GM19239 (cell line): ENCODE results near the gene CUBN.

Experiments used
- DNase-seq: peaks from one replicate; pipeline ENCODE4 v3.0.0; 2011; ENCODE audit warnings: low spot score; ENCODE audit not compliant: insufficient read length
- FAIRE-seq: peaks from 2 replicates; lab custom pipeline; 2011; peaks lifted over from hg19 to GRCh38; lab: Jason Lieb, UNC

Gene CUBN

GRCh38 chr10:17112566-17112965, 17.0 kb downstream of the CUBN start:
- FAIRE-seq, result no peak

GRCh38 chr10:17109475-17110207, 20.0 kb downstream of the CUBN start:
- DNase-seq, result no peak
- no peak for FAIRE-seq

More at GRCh38 chr10:17112566-17112965, 17.0 kb downstream of the CUBN start:
- DNase-seq, result no peak

DNA sequence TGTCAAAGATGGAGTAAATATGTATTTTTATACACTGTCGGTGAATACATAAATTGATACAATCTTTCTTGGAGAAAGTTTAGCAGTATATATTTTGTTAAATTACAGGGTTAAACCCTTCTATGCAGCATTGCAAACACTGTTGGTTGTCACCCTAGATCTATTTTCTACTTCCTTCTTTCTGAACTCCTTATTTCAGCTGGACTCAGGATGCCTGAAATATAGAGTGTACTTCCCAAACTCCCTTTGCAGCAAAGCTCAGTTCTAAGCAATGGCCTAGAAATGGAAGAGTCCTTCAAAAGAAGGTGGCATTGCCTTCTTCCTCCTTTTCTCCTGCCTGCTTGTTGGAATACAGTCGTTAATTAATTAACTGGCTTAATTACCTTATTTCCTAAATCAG, 20.6 kb downstream of the CUBN start:
- DNase-seq (no peak), FAIRE-seq (no peak)

- FAIRE-seq, result no peak
- DNase-seq, result no peak
Measured at GRCh38 chr10:17106991-17107390, 22.6 kb downstream of the CUBN start.

DNA sequence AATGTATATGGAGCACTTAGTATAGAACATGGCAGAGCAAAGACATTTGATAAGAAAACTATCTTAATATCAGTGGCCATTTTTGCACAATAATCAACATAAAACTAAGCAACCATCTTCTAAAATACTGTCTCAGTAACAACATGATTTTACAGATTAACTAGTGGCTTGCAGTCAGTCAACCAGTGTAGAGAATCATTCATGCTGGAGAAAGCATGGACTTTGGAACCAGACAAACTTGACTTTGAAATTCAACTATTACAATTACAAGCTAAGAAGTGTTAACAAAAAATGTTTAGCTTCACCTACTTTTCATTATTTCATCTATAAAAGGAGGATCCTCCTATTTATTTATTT, 27.7 kb downstream of the CUBN start:
- DNase-seq (no peak), FAIRE-seq (no peak)

DNA sequence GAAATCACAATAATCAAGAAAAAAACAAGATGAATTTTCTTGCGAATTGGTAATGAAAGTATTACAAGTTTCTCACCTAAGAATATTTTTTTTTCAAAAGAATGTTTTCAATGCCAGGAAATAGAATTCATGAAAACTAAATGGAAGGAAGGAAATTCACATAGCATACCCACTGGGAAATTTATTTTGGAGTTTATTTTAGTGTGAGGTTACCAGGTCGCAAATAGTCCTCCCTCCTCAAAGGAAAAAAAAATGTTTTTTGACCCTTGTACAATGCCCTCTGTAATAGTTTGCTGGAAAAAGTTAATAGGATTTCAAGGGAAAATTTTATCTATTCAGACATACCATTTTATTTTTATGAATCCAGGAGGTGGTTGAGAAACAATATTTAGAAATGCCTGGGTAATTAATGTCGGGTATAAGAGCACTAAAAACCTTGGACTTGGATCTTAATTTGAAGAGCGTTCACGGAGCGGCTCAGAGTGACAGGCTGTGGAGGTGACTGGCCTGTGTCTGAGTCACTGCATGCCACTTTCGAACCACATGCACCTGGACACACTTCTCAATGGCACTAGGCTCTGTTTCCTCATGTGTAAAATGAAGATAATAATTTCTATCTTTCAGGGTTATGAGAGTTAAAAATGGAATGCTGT, 28.2 kb downstream of the CUBN start:
- DNase-seq (no peak), FAIRE-seq (no peak)

DNA sequence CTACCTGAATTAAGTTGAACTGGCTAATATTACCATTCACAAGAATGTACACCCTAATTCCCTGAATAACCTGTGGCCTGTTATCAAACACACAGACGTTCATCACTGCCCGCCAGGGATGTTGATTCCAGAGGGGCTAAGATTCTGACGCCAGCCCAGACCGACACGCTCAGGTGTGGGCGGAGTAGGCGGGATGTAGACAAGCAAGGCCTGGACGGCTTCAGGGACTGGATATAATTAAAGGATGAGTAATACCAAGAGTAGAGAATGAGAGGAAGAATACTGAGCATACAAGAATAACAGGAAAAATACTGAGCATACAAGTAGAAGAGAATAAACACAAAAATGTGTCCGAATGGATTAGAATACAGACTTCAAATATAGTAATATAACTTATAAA, 29.0 kb downstream of the CUBN start:
- DNase-seq (no peak), FAIRE-seq (no peak)

- no peak for FAIRE-seq
- DNase-seq, result no peak
Measured at GRCh38 chr10:17098012-17098411, 31.6 kb downstream of the CUBN start.

DNA sequence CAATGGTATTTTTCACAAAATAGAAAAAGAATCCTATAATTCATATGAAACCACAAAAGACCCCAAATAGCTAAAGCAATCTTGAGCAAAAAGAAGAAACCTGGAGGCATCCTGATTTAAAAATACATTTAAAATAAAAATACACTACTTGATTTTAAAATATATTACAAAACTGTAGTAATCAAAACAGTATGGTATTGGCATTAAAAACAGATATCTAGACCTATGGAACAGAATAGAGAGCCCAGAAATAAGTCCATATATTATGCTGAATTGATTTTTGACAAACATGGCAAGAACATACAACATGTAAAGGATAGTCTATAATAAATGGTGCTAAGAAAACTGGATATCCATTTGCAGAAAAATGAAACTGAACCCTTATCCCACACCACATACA, 34.8 kb downstream of the CUBN start:
- DNase-seq, result no peak
- no peak for FAIRE-seq

- FAIRE-seq (no peak), DNase-seq (no peak)
Measured at GRCh38 chr10:17092986-17093803, 36.4 kb downstream of the CUBN start.

- DNase-seq, result no peak
- no peak for FAIRE-seq
Measured at GRCh38 chr10:17092216-17092944, 37.2 kb downstream of the CUBN start.

DNA sequence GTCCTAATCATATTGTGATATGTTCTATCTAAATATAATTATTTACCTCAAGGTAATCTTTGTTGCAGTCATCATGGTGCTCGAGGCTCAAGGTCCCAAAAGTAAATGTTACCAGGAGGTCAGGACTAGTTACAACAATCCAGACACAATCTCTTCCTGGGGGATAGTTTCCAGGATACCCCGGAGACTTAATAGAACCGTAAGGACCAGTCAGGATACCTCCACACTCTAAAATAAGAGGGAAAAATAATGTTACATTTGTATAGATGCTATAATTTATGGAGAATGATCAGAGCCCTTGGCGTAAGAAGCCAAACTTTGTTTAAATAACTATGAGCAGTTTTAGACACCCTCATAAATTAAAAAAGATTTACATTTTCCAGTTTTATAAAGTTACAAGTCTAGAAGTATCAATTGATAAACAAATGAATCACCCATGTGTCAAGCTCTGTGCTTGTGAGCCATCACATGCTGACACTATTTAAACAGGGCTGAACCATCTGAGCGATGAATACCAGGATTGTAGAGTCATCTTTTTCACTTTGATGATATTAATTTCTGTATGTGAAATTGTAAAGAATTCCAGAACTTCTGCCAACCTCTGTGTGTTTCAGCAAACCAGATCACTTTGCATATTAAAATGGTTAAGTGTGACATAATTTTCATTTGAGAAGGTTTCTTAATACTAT, 41.3 kb downstream of the CUBN start:
- FAIRE-seq (no peak), DNase-seq (no peak)

DNA sequence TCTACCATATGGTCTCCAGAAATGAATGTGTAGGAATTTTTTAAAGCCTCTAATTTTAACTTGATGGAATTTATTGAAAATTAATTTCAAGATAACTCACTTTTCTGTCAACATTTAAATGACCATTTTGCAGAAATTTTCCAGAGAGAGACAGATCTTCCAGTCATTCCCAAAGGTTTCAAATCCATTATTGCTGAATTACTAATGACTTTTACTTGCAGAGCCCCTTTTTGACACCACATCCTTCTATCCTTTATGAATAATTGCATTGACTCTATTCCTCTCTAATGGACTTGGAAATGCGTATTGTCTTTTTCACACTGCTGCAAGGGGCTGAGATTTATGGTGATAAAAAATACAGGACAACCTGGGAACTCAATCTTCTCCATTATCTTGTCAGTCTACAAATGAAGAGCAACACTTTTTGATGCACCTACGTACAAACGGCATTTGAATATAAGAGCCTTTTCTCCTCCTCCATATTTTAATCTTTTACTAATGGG, 42.7 kb downstream of the CUBN start:
- DNase-seq (no peak), FAIRE-seq (no peak)

DNA sequence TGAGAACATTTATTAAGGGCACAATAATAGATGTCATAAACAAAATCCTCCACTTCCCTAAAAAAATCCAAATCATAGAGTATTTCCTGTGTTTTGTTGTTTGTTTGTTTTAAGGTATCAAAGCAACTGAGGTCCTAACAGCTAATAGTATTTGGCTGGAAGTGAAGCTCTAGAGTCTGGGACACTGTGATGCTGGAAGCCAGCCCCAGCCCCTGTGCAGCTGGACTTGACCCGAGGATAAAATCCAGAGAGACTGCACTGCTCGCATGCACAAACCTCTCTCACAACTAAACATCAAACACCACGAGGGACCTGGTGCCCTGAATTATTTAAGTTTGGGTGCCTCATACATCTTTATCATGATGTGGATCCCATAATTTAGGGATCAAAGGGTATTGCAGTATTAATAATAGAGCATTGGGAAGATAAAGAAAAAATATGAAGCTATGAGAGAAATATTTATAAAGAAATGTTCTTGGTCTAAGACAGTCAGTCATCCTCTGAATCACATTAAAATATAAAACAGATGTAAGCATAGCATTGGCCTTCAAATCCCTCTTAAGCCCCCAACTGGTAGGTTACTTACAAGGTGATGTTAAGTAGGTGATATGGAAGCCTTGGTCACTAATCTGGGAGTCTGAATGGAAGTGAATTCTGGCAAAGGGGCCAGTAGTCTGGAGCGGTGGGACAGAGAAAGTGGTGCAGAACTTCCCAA, 44.4 kb downstream of the CUBN start:
- FAIRE-seq (no peak), DNase-seq (no peak)

DNA sequence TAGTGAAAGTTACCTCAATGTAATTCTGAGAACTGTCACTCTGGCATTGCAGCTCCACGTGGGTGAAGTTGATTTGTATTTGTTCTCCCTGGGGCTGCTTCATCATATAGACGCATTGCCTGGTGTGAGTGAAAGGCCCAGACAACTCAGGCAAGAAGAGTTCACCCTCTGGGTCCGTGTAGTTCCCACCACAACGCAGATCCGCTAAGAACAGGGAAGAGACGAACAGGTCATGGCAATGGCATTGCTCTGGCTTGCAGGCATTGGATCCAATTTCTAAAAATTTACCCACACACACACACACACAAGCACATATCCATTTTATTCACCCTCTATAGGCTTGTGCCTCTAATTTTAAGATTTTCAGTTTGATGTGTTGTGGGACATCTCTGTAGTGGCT, 45.4 kb downstream of the CUBN start:
- FAIRE-seq (no peak), DNase-seq (no peak)

- DNase-seq (no peak), FAIRE-seq (no peak)
Measured at GRCh38 chr10:17081431-17081830, 48.2 kb downstream of the CUBN start.

DNA sequence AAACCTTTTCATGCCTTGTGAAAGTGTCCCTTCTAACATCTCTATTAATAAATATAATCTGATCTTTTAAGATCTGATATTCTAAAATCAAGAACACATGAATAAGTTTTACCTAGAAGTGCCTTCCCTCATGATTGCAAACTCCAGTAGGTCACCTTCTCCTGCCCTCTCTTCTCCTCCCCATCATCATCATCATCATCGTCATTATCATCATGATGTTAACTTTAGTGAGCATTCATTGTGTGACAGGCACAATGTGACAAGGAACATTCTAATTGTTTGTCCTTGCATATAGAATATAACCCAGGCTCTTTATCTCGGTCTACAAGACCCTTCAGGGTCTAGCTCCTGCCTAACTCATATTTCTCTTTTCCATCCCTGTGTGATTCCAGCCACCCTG, 51.7 kb downstream of the CUBN start:
- FAIRE-seq (no peak), DNase-seq (no peak)

GRCh38 chr10:17077346-17077781, 52.2 kb downstream of the CUBN start:
- no peak for DNase-seq
- no peak for FAIRE-seq
